ENCODE results near the gene THRAP3.
"Not testable (repeated sequence)": the region's sequence is repeated elsewhere in the genome, so short reads cannot be mapped to it uniquely, and the experiment has no call there.

THRAP3 gene

GRCh38 chr1:36211307-36211706, 12.9 kb upstream of the THRAP3 start:
- no peak overlapping the region for H3K4me3 ChIP-seq (ENCODE audit: insufficient read length, low read depth)
- H3K36me3 ChIP-seq (ENCODE audit: insufficient read depth, insufficient read length, low read length), result no peaks in the 10 kb centered on the region
- no peak overlapping the region for H3K9ac ChIP-seq (ENCODE audit: insufficient read length, low read depth)
- H3K9me3 ChIP-seq (ENCODE audit: insufficient read depth, low read length), result no peaks in the 10 kb centered on the region
- DNase-seq (ENCODE audit: low read depth, low spot score), result no peak
- H3K4me1 ChIP-seq (ENCODE audit: insufficient read depth, insufficient read length), result peaks cover 8% of the 10 kb centered on the region
- no peak for TF ChIP-seq SUZ12 (IDR thresholded peaks at IDR 0.05; ENCODE audit: extremely low read depth, insufficient read depth, insufficient read length)
- no peak for TF ChIP-seq ZNF274 (IDR thresholded peaks at IDR 0.05; ENCODE audit: low read depth, low read length)
- TF ChIP-seq YY1 (IDR thresholded peaks at IDR 0.05; ENCODE audit: insufficient read depth, insufficient read length), result no peak
- H3K27me3 ChIP-seq (ENCODE audit: insufficient read depth, insufficient read length), result no peaks in the 10 kb centered on the region

- Histone ChIP-seq H3K27me3 (ENCODE audit: insufficient read depth, insufficient read length) (no peaks in the 10 kb centered on the region), H3K36me3 (ENCODE audit: insufficient read depth, insufficient read length, low read length) (no peaks in the 10 kb centered on the region), H3K9me3 (ENCODE audit: insufficient read depth, low read length) (no peaks in the 10 kb centered on the region), H3K9ac (ENCODE audit: insufficient read length, low read depth) (no peak overlapping the region), H3K4me3 (ENCODE audit: insufficient read length, low read depth) (no peak overlapping the region), H3K4me1 (ENCODE audit: insufficient read depth, insufficient read length) (peaks cover 5% of the 10 kb centered on the region)
- DNase-seq (ENCODE audit: low read depth, low spot score), result no peak
- no peak for TF ChIP-seq ZNF274 (IDR thresholded peaks at IDR 0.05; ENCODE audit: low read depth, low read length)
- TF ChIP-seq SUZ12 (IDR thresholded peaks at IDR 0.05; ENCODE audit: extremely low read depth, insufficient read depth, insufficient read length), result no peak
- TF ChIP-seq YY1 (IDR thresholded peaks at IDR 0.05; ENCODE audit: insufficient read depth, insufficient read length), result no peak
These were observed 12.4 kb upstream of the THRAP3 start for GRCh38 chr1:36211841-36212240.

GRCh38 chr1:36212782-36213181, 11.5 kb upstream of the THRAP3 start:
- TF ChIP-seq YY1 (IDR thresholded peaks at IDR 0.05; ENCODE audit: insufficient read depth, insufficient read length) (no peak), ZNF274 (IDR thresholded peaks at IDR 0.05; ENCODE audit: low read depth, low read length) (no peak), SUZ12 (IDR thresholded peaks at IDR 0.05; ENCODE audit: extremely low read depth, insufficient read depth, insufficient read length) (no peak)
- H3K9me3 ChIP-seq (ENCODE audit: insufficient read depth, low read length), result no peaks in the 10 kb centered on the region

GRCh38 chr1:36217670-36218069, 6.6 kb upstream of the THRAP3 start:
- H3K9ac ChIP-seq (ENCODE audit: insufficient read length, low read depth), result no peak overlapping the region
- no peak for DNase-seq (ENCODE audit: low read depth, low spot score)

More at GRCh38 chr1:36212782-36213181, 11.5 kb upstream of the THRAP3 start:
- peaks cover 2% of the 10 kb centered on the region for H3K4me1 ChIP-seq (ENCODE audit: insufficient read depth, insufficient read length)
- H3K9ac ChIP-seq (ENCODE audit: insufficient read length, low read depth), result no peak overlapping the region
- no peaks in the 10 kb centered on the region for H3K27me3 ChIP-seq (ENCODE audit: insufficient read depth, insufficient read length)
- no peak overlapping the region for H3K4me3 ChIP-seq (ENCODE audit: insufficient read length, low read depth)
- H3K36me3 ChIP-seq (ENCODE audit: insufficient read depth, insufficient read length, low read length), result no peaks in the 10 kb centered on the region
- no peak for DNase-seq (ENCODE audit: low read depth, low spot score)

GRCh38 chr1:36221901-36222300, 2.3 kb upstream of the THRAP3 start:
- H3K27me3 ChIP-seq (ENCODE audit: insufficient read depth, insufficient read length); H3K4me3 ChIP-seq (ENCODE audit: insufficient read length, low read depth); DNase-seq (ENCODE audit: low read depth, low spot score); H3K9me3 ChIP-seq (ENCODE audit: insufficient read depth, low read length); H3K4me1 ChIP-seq (ENCODE audit: insufficient read depth, insufficient read length); H3K9ac ChIP-seq (ENCODE audit: insufficient read length, low read depth): not testable (repeated sequence)
- H3K36me3 ChIP-seq (ENCODE audit: insufficient read depth, insufficient read length, low read length), result peaks cover 21% of the 10 kb centered on the region

More at GRCh38 chr1:36217670-36218069, 6.6 kb upstream of the THRAP3 start:
- H3K4me3 ChIP-seq (ENCODE audit: insufficient read length, low read depth), result no peak overlapping the region
- no peaks in the 10 kb centered on the region for H3K27me3 ChIP-seq (ENCODE audit: insufficient read depth, insufficient read length)
- no peaks in the 10 kb centered on the region for H3K9me3 ChIP-seq (ENCODE audit: insufficient read depth, low read length)
- no peaks in the 10 kb centered on the region for H3K36me3 ChIP-seq (ENCODE audit: insufficient read depth, insufficient read length, low read length)
- no peak for TF ChIP-seq ZNF274 (IDR thresholded peaks at IDR 0.05; ENCODE audit: low read depth, low read length)
- no peaks in the 10 kb centered on the region for H3K4me1 ChIP-seq (ENCODE audit: insufficient read depth, insufficient read length)

- Histone ChIP-seq H3K27me3 (ENCODE audit: insufficient read depth, insufficient read length) (no peaks in the 10 kb centered on the region), H3K4me1 (ENCODE audit: insufficient read depth, insufficient read length) (peaks cover 5% of the 10 kb centered on the region), H3K4me3 (ENCODE audit: insufficient read length, low read depth) (peak overlapping the region; percentile 80), H3K9me3 (ENCODE audit: insufficient read depth, low read length) (no peaks in the 10 kb centered on the region), H3K36me3 (ENCODE audit: insufficient read depth, insufficient read length, low read length) (peaks cover 28% of the 10 kb centered on the region), H3K9ac (ENCODE audit: insufficient read length, low read depth) (peak overlapping the region; percentile 79)
- TF ChIP-seq YY1 (IDR thresholded peaks at IDR 0.05; ENCODE audit: insufficient read depth, insufficient read length) (no peak), SUZ12 (IDR thresholded peaks at IDR 0.05; ENCODE audit: extremely low read depth, insufficient read depth, insufficient read length) (no peak), ZNF274 (IDR thresholded peaks at IDR 0.05; ENCODE audit: low read depth, low read length) (no peak)
- no peak for DNase-seq (ENCODE audit: low read depth, low spot score)
These were observed 1.5 kb upstream of the THRAP3 start for GRCh38 chr1:36222481-36223380.

- Histone ChIP-seq H3K9me3 (ENCODE audit: insufficient read depth, low read length) (no peaks in the 10 kb centered on the region), H3K27me3 (ENCODE audit: insufficient read depth, insufficient read length) (no peaks in the 10 kb centered on the region), H3K4me3 (ENCODE audit: insufficient read length, low read depth) (peak overlapping the region; percentile 80), H3K9ac (ENCODE audit: insufficient read length, low read depth) (peak overlapping the region; percentile 79), H3K36me3 (ENCODE audit: insufficient read depth, insufficient read length, low read length) (peaks cover 35% of the 10 kb centered on the region), H3K4me1 (ENCODE audit: insufficient read depth, insufficient read length) (peaks cover 5% of the 10 kb centered on the region)
- peak; percentile 38 for DNase-seq (ENCODE audit: low read depth, low spot score)
- TF ChIP-seq ZNF274 (IDR thresholded peaks at IDR 0.05; ENCODE audit: low read depth, low read length) (no peak), SUZ12 (IDR thresholded peaks at IDR 0.05; ENCODE audit: extremely low read depth, insufficient read depth, insufficient read length) (no peak), YY1 (IDR thresholded peaks at IDR 0.05; ENCODE audit: insufficient read depth, insufficient read length) (no peak)
These were observed 755 bp upstream of the THRAP3 start for GRCh38 chr1:36223381-36223995.
